Hematopoietic multipotent progenitor cell treated with erythropoietin and hydrocortisone succinate and interleukin-3 and kit ligand, for 8 days (in vitro differentiated cells): ENCODE results near the gene CABLES2.
"Not testable (repeated sequence)": the region's sequence is repeated elsewhere in the genome, so short reads cannot be mapped to it uniquely, and the experiment has no call there.

ENCODE experiments used
- DNase-seq: peaks from one replicate; pipeline ENCODE4 v3.0.0-alpha.2; 2015

CABLES2 gene

DNA sequence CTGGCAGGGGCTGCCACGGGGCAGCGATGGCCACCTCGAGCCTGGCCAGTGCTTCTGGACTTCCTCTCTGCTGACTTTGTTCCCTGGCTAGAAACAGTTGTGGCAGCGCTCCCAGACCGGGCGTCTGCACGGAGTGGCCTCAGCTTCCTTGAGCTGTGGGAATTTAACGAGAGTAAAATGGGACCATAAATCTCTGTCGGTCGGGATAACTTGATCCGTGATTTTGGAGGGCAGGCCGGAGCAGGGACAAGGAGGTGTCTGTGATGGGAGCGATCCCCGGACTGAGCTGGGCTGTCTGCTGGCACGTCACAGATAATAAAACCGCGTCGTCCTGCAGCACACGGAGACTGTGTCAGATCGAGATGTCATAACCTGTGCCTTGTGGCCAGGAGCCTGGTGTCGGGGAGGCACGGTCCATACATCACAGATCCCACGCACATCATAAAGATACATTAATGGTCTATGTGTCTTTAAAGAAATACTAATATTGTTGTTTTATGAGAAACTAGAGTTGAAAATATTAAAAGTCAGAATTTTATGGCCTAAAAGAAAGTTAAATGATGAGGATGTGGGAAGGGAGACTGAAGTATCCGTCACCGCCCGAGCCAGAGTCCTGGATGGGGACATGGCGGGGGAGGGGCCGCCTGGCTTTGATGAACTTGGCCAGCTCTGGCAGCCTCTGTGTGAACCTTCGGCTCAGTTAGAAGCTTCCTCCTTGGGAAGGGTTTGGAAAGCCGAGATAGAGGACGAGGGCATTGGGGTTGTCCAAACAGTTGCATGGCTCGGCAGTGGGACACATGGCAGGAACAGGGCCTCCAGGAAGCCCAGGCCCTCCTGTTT lies 26.8 kb upstream of the CABLES2 start:
- no peak for DNase-seq

DNA sequence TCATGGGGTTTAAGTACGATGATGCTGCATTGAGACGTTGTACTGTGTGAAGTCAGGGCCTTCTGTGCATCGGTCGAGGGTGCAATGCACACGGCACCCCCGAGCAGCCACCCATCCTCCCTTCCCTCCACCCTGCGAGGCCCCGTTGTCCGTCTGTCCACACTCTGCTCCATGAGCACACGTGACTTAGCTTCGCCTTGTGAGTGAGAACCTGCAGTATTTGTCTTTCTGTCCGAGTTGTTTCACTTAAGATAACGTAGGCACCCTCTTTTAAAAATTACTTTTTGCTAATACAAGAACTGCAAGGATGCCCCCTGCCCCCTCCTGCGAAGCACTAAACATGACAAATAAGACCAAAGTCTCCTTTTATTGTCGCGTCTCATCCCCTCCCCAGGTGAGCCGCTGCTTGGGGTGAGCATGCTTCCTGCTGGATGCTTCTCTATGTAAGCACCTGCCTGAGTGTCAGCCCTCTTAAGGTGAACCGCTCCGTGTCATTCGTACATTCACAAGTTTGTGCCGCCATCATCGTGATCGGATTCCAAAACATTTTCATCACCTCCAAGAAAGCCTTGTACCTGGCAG lies 23.9 kb upstream of the CABLES2 start:
- DNase-seq: no peak

DNA sequence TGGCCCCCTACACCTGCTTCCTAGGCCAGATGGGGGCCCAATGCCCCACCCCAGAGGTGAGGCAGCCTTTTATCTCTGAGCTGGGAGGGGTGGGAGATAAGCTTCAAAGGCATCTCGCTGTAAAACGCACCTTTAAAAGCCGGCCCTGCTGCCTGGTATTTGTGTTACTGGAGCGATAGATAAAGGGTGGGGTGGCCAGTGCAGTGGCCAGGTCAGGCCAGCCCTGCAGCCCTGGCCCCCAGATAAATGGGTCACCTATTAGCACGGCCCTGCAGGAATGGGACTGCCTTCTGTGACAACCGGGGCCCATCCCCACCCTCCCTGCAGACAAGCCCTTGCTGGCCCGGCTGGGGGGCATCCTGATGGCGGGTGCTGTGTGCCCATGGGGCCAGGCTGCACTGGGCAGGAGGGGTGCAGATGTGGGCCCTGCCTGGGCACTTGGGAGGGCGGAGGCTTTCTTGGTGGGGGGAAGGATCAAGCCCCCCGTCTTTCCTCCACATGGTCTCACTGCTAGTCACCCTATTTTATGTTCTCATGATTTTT lies 23.3 kb upstream of the CABLES2 start:
- no peak for DNase-seq

DNA sequence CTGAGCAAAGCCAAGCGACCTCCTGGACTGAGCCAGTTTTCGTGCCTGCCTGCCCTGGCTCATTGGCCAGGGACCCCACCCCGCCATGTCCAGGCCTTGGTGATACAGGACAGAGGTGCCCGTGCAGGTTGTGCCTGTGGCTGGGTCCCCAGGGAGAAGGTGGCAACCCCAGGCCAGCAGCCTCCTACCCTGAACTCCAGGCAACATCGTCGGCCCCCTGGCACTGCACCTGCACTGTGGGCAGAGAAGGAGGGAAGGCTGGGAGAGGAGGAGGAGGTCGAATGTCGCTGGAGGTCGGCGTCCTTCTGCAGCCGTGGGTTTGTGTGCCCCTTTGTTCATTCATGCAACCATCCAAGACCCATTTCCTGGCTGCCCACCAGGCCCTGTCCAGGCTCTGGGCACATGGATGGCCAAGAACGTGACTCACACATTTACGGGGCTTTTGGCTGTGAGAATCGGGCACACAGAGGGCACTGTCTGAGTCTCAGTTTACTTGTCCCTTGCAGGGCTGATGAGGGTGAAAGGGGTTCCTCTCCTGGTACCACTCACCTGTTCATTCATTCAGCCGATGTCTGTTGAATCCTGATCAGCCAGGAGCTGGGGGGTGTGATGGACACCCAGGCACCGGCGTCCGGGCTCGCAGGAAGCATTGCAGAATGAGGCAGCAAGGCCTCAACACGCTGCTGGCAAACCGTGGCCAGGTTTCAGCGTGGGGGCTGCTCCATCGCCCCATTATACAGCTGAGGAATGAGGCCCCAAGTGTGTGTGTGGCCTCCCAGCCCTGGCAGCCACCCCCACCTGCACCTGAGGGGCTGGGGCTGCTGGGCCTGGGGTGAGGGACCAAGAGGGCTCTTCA lies 22.6 kb upstream of the CABLES2 start:
- DNase-seq: no peak

DNA sequence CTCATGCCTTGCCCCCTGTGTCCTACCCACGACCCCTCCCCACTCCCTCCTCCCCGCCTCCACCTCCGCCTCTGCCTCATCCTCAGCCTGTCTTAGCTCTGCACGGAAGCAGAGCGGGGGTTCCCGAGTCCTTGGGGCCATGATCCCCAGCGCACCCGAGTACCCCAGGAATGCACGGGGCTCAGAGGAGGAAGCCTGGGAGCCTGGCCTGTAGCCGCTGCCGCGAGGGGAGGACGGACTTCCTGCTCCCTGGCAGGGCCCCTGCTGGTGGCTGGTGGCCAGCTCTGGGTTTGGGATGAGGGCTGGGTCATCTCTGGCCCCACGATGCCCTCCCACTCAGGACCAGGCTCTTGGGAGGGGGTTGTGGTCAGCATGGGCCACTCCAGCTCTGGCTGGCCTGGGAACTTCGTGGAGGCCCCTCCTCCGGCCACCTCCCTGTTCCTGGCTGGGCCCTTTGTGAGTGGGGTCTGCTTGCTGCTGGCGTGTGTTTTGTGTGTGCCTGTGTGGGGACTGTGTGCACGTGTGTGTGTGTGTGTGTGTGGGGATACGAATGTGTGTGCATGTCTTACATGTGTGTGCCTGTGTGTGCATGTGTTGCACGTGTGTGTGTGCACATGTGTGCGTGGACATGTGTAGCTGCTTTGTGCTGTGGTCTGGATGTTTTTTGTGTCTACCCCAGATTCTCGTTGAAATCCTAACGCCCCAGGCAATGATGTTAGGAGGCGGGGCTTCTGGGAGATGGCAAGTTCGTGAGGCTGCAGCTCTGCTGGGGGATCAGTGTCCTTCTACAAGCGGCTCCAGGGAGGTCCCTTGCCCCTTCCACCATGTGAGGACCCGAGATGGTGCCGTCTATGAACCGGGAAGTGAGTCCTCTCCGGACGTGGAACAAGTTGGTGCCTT lies 21.6 kb upstream of the CABLES2 start:
- DNase-seq: no peak

DNA sequence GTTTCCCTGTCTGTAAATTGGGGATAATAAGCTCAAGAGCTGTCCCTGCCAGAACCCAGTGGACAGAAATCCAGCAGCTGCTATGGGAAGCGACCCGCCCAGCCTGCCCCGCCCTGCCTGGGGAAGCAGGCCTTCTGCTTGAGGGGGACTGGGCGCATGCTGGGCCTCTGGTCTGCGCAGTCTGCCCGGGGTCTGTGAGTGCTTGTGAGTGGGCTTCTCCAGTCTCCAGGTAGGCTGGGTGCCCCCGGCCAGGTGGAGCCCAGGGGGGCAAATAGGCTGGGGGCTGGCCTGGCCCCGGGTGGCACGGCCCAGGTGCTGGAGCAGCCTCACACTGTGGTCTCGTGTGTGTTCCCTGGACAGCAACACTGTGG lies 20.9 kb upstream of the CABLES2 start:
- DNase-seq: no peak

DNA sequence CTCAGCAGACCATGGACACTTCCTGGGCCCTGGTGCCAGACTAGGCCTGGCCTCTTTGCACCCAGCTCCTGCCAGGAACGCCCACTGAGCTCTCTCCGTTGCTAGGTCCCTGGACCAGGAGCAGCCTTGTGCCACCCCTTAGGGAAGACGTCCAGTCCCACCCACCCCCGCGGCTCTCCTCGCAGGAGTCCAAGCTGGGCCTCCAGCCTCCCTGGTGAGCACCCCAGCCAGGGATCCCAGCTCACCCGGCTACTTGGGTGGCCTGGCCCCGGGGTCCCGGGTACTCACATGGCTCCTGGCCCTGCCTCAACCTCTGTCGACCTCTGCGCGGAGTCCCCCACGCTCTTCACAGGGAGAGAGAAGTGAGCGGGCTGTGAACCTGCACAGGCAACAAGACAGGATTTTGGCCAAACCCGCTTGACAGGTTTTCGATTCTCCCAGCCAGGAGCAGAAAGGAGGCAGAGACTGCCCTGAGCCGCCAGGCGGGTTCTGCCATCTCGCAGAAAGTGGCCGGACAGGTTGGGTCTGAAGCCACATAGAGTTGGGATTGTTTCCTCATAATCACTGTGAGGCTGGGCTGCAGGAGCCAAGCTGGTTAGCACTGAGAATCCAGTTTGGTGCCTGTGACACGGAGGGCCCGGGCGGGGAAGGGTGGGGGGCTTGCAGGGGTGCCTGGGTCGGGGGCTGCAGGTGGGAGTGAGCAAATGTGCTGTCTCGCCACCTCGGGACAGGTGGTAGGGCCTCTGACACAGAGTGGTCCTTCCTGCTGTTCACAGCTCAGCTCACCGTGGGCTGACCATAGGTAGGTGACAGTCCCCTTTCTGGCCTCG lies 20.3 kb upstream of the CABLES2 start, which contains the start of gene RBBP8NL:
Gene RBBP8NL, minus strand, starts transcription at position 368 of the 830 bp plus-strand sequence. CDS start 7,892 bp downstream, outside the sequence.
- no peak for DNase-seq

DNA sequence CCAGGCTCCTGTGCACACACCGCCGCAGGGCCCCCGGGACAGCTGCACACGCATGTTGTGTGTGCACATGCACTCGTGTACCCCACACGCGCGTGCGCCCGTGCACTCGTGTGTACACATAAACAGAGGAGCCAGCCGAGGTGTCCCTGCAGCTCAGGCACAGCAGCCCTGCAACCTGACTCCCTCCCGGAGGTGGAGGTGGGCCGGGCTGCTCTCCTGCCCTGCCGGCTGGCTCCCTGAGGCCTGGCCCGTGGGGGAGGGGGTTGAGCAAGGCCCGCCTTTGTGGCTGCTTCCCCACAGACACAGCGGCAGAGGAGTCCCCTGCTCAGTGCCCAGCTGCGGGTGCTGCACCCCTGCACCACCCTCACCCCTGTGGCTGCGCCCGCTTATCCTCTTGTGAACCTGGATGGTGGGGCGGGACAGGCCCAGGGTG lies 19.6 kb upstream of the CABLES2 start:
- no peak for DNase-seq

DNA sequence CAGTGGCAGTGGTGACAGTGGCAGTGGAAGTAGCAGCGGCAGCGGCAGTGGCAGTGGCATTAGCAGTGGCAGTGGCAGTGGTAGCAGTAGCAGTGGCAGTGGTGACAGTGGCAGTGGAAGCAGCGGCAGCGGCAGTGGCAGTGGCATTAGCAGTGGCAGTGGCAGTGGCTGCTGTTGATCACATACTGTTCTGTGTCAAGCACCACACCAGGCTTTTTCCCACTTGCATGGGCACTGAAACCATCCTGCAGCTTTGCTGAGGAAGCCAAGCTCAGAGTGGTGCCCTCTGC lies 18.9 kb upstream of the CABLES2 start:
- DNase-seq: not testable (repeated sequence)

DNA sequence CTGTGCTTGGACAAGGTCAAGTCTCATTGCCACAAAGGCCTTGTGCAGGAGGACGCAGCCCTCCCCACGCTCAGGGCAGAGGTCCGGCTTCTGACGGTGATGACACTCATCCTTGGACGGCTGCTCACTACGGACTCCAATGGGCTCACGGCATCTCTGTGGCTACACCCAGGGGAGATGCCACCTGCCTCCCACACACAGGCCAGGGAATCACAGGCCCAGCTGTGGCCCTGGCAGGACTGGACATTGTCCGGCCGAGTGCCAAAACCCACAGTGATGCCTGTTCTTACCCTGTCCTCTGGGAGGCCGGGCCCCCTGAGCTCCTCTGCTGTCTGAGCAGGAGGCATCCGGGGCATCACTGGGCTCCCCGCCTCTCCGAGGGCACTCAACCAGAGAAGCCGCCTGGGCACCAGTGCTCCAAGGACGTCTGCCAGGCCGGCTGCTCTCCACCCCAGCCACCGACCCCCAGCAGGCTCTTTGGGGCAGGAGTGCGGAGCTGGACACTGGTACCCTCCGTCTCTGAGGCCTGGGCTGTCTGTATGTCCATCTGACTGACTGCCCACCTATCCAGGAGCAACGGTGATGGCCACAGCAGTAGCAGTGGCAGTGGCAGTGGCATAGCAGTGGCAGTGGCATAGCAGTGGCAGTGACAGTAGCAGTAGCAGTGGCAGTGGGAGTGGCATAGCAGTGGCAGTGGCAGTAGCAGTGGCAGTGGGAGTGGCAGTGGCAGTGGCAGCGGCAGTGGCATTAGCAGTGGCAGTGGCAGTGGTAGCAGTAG lies 18.4 kb upstream of the CABLES2 start:
- DNase-seq: no peak

DNA sequence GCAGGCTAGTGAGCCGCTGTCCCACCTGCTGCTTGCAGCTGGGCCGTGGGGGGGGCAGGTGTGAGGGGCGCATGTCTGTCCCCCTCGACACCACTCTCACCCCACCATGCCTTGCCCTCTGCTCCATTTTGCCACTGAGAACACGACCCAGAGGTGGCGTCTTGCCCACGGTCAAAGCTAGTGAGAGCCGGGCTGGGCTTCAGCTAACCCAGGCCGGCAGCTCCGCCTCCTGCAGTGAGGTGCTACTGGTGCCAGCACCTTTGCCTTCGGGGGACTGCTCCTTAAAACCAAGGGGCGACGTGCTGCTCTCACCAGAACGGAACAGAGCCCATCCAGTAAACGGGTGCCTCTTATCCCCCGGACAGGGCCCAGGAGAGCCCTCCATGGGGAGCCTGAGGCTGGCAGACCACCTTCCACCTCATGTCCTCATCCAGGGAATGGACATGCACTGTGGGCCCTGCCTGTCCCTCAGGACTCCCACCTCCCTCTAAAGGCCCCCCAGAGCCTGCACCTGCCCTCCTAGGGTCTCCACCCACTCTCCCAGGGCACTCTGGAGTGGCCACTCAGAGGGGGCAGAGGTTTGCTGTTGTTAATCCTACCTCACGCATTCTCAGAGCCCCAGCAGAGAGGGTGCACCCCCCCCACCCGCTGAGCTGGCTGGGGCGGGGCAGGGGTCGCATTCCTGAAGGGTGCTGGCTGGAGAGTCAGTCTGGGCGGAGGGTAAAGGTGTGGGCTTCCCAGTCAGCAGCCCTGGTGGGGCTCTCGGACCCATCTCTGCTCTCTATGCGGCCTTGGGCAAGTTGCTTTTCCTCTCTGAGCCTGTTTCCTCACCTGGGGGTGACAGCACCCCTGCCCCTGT lies 17.4 kb upstream of the CABLES2 start:
- no peak for DNase-seq

DNA sequence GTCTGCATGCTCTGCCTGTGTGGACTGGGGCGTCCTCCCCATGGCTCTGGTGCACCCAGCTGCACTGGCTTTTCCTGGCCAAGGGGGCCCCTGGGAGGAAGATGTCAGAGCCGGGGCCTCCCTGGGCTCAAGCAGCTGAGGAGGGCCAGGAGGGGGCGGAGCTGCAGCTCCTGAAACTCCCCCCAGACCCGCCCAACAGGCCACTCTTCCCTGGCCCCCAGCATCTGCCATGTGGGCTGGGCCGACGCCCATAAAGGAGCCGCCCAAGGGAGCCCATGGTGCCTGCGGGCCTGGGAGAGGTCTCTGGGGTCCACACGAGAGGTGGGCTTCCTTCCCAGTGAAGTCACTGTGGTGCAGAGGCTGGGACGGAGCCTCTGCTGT lies 16.2 kb upstream of the CABLES2 start:
- DNase-seq: peak; percentile 31

DNA sequence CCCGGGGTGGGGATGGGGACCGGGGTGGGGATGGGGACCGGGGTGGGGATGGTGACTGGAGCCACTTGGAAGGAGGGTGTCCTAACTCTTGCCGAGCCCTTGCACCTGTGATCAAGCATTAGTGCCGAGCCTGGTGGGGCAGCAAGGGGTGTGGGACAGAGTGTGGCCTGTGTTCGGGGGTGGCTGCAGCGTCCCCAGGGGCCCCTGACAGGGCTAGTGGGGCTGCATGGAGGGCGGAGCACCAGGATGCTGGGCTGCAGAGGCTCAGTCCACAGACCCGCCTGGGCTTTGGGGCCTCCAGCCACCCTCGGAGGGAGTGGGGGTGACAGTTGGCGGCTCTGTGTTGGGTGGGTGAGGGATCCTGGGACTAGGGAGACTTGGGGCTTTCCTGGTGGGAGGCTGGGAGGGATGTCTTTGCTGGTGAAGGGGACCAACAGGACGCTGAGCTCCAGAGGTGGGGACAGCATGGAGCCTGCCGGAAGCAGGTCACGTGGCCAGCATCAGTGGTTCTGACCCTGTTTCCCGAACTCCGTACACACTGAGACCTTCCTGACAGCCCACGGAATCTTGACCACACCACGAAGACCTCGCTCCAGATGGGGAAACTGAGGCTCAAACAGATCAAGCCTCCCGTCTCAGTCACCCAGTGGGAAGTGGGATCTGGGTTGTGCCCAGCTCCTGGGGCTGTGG lies 15.7 kb upstream of the CABLES2 start:
- DNase-seq: no peak

DNA sequence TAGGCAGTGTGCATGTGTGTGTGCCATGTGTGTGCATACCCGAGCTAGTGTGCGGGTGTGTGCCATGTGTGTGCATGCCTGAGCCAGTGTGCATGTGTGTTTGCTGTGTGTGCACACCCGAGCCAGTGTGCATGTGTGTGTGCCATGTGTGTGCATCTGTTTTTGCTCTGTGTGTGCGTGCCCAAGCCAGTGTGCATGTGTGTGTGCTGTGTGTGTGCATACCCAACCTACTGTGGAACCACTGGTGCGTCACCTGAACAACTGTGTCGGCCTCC lies 14.6 kb upstream of the CABLES2 start:
- DNase-seq: no peak

DNA sequence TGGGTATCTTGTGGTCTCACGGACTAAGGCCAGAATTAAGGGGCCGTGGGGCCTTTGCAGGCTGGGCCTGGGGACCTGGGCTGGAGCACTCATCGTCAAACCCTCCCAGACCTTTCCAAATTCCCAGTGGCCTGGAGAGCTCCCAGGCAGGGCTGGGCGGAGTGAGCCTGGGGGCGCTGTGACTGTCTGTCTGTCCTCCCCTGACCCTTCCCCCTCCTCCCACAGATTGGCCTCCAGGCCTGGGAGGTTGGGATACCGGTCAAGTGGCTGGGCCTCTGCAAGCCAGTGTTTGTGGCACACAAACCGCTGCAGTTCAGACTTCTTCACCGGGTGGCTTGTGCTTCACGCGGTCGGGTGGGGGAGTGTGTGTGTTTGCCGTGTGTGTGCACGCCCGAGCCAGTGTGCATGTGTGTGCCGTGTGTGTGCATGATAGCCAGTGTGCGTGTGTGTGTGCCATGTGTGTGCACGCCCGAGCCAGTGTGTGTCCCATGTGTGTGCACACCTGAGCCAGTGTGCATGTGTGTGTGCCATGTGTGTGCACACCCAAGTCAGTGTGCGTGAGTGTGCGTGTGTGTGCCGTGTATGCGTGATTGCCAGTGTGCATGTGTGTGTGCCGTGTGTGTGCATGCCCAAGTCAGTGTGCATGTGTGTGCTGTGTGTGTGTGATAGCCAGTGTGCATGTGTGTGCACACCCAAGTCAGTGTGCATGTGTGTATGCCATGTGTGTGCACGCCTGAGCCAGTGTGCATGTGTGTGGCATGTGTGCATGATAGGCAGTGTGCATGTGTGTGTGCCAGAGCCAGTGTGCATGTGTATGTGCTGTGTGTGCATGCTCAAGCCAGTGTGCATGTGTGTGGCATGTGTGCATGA lies 14.0 kb upstream of the CABLES2 start:
- DNase-seq: no peak

DNA sequence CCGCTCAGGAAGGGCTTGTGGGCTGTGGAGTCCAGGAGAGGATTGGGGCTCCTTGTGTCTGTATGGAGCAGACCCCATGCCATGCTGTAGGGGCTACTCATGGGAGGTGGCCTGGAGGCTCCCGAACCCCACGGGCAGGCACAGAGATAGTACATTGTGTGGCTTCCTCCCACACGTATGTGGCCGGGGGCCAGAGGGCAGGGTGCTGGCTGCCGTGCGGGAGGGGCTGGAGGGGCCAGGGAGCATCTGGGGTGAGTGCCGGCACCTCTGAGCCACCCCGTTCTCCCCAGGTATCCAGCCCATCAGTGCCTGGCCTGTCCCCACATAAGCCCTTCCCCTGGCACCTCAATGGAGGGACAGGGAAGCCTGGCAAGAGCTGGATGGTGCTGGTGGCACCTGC lies 12.7 kb upstream of the CABLES2 start:
- DNase-seq: no peak

DNA sequence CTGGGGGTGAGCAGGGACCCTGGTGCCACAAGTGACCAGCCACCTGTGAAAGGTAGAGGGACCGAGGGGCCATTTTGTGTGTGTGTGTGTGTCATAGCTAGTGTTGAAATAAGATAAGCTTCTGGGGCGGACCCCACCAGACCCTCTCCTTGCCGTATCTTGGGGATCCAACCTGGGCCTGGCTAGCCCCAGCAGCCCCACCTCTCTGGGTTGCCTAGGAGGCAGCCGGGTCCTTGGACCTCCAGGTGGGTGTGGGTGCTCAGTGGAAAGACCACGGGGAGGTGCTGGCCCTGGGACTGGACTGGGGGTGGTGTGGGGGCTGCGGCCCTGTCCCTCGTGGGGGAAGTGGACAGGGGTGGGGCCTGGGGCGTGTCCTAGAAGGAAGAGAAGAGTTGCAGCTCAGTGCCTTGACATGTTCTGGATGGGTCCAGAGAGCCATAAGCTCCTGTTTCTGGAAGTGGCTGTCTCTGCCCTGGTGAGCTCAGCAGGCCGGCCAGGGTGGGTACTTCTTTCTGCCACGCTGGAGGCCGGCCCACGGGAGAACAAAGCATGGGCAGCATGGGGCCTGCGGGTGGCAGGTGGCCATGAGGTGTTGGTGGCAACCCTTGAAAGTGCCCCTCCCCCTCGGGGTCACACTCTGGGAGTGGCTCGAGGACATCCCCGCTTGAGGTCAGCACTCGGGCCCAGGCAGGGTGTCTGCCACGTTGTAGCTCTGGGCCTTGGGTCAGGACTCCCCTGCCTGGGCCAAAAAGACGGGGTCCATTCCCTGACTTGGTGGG lies 11.8 kb upstream of the CABLES2 start:
- peak; percentile 41 for DNase-seq
